PC-3 (cell line): Measurements from ENCODE around the gene LGALS16.

Source experiments
- CTCF ChIP-seq: fragments of 300-600 bp; sonication (generic); conservative IDR thresholded peaks from 2 replicates; pipeline ENCODE4 v1.5.1; 2017; ENCODE audit warnings: antibody characterized with exemption, low read depth, mild to moderate bottlenecking, low read length
- EZH2phosphoT487 ChIP-seq: fragments of 300-600 bp; sonication (generic); IDR thresholded peaks from 2 replicates; pipeline ENCODE4 v1.6.1; 2018; ENCODE audit warnings: mild to moderate bottlenecking, antibody characterized with exemption, low read length, borderline replicate concordance

- TF ChIP-seq EZH2phosphoT487 (no peak), CTCF (no peak)
These were observed 37.1 kb downstream of the LGALS16 start for GRCh38 chr19:39692822-39693221.
